GM21360 (cell line): ENCODE data around the gene TBC1D20.
A peak's percentile ranks its signal among the peaks of the same experiment; 100 is the strongest.
"Not testable (repeated sequence)": the region's sequence is repeated elsewhere in the genome, so short reads cannot be mapped to it uniquely, and the experiment has no call there.

Source experiments
- ATAC-seq: cut with Tn5 transposase; IDR thresholded peaks from one replicate; pipeline ENCODE4 v1.9.1; 2021; ENCODE audit warnings: mild to moderate bottlenecking, moderate library complexity; ENCODE audit not compliant: unreplicated experiment

The TBC1D20 gene

GRCh38 chr20:476561-477249 is 14.4 kb upstream of the TBC1D20 start:
- not testable (repeated sequence) for ATAC-seq

GRCh38 chr20:475463-476357 is 13.4 kb upstream of the TBC1D20 start:
- ATAC-seq = no peak

GRCh38 chr20:474581-474980 is 12.2 kb upstream of the TBC1D20 start:
- ATAC-seq = no peak

- no peak for ATAC-seq
Measured at GRCh38 chr20:472889-473292, 10.6 kb upstream of the TBC1D20 start.

GRCh38 chr20:472137-472846 is 10.0 kb upstream of the TBC1D20 start:
- ATAC-seq = no peak

- no peak for ATAC-seq
Measured at GRCh38 chr20:469746-470490, 7.6 kb upstream of the TBC1D20 start.

- no peak for ATAC-seq
Measured at GRCh38 chr20:467755-468154, 5.4 kb upstream of the TBC1D20 start.

- peak; percentile 39 for ATAC-seq
Measured at GRCh38 chr20:461254-462198, 807 bp downstream of the TBC1D20 start.

- no peak for ATAC-seq
Measured at GRCh38 chr20:460707-461106, 1.6 kb downstream of the TBC1D20 start.

GRCh38 chr20:460180-460579 is 2.2 kb downstream of the TBC1D20 start:
- ATAC-seq = no peak

GRCh38 chr20:458776-459175 is 3.6 kb downstream of the TBC1D20 start:
- no peak for ATAC-seq

- ATAC-seq = no peak
Measured at GRCh38 chr20:454951-455350, 7.4 kb downstream of the TBC1D20 start.

GRCh38 chr20:452021-452420 is 10.3 kb downstream of the TBC1D20 start:
- ATAC-seq = not testable (repeated sequence)

GRCh38 chr20:445514-446336 is 16.6 kb downstream of the TBC1D20 start:
- ATAC-seq = no peak

GRCh38 chr20:444862-445426 is 17.4 kb downstream of the TBC1D20 start:
- no peak for ATAC-seq

- no peak for ATAC-seq
Measured at GRCh38 chr20:444117-444516, 18.2 kb downstream of the TBC1D20 start.

- ATAC-seq = no peak
Measured at GRCh38 chr20:443223-443775, 19.0 kb downstream of the TBC1D20 start.

- no peak for ATAC-seq
Measured at GRCh38 chr20:440636-441035, 21.7 kb downstream of the TBC1D20 start.
